GM23338 (cell line): ENCODE measurements around the gene SLC6A7. TPM values are rescaled to one million over a fixed set of nuclear protein-coding genes. Genes with fewer than 3 reads are reported as not detected.
A peak's percentile ranks its signal among the peaks of the same experiment; 100 is the strongest.

Source experiments
- ATAC-seq: fragments of 200-7000 bp; cut with Tn5 transposase; 3 replicates; pipeline ENCODE4 v1.9.1; 2020
- DNase-seq: peaks from one replicate; pipeline ENCODE4 v3.0.0-alpha.2; 2015; ENCODE audit warnings: low spot score
- H2AFZ ChIP-seq: fragments of 200-600 bp; sonication (generic); 2 replicates; pipeline ENCODE4 v1.8.0; 2016; ENCODE audit warnings: antibody characterized with exemption, mild to moderate bottlenecking, moderate library complexity
- H3F3A ChIP-seq: fragments of 200-600 bp; sonication (generic); replicated peaks from 2 replicates; pipeline ENCODE4 v1.8.0; 2017; ENCODE audit warnings: antibody characterized with exemption, mixed run types, low read depth
- H3K27ac ChIP-seq: fragments of 200-600 bp; sonication (generic); 2 replicates; pipeline ENCODE4 v1.6.1; 2016; ENCODE audit warnings: low read depth
- H3K27me3 ChIP-seq: fragments of 200-600 bp; sonication (generic); 2 replicates; pipeline ENCODE4 v1.8.0; 2016; ENCODE audit warnings: mild to moderate bottlenecking, mixed run types, moderate library complexity; ENCODE audit not compliant: insufficient read depth
- H3K36me3 ChIP-seq: fragments of 200-600 bp; sonication (generic); 2 replicates; pipeline ENCODE4 v1.8.0; 2016; ENCODE audit warnings: mild to moderate bottlenecking; ENCODE audit not compliant: insufficient read depth
- H3K4me1 ChIP-seq: fragments of 200-600 bp; sonication (generic); 2 replicates; pipeline ENCODE4 v1.8.0; 2016; ENCODE audit warnings: mild to moderate bottlenecking, moderate library complexity; ENCODE audit not compliant: insufficient read depth
- H3K4me2 ChIP-seq: fragments of 200-600 bp; sonication (generic); 2 replicates; pipeline ENCODE4 v1.7.1; 2017; ENCODE audit warnings: mixed run types
- H3K4me3 ChIP-seq: fragments of 200-600 bp; sonication (generic); 2 replicates; pipeline ENCODE4 v1.6.1; 2016; ENCODE audit warnings: mixed run types
- H3K79me2 ChIP-seq: fragments of 200-600 bp; sonication (generic); replicated peaks from 2 replicates; pipeline ENCODE4 v1.8.0; 2017; ENCODE audit warnings: mild to moderate bottlenecking; ENCODE audit not compliant: insufficient read depth
- H3K9me2 ChIP-seq: fragments of 200-600 bp; sonication (generic); 2 replicates; pipeline ENCODE4 v1.8.0; 2017; ENCODE audit not compliant: insufficient read depth
- H4K20me1 ChIP-seq: fragments of 200-600 bp; sonication (generic); replicated peaks from 2 replicates; pipeline ENCODE4 v1.8.0; 2017; ENCODE audit warnings: mild to moderate bottlenecking; ENCODE audit not compliant: insufficient read depth
- H3K27ac Mint-ChIP-seq: 2 replicates; pipeline ENCODE4 v1.8.0; 2020; ENCODE audit warnings: inconsistent platforms, mild to moderate bottlenecking, moderate library complexity, mixed read lengths
- H3K27me3 Mint-ChIP-seq: 3 replicates; pipeline ENCODE4 v1.8.0; 2022; ENCODE audit warnings: low read depth, mild to moderate bottlenecking, moderate library complexity, mixed read lengths, inconsistent platforms; ENCODE audit not compliant: insufficient read depth, poor library complexity
- H3K36me3 Mint-ChIP-seq: 3 replicates; pipeline ENCODE4 v1.8.0; 2021; ENCODE audit warnings: low read depth, mild to moderate bottlenecking, inconsistent platforms, moderate library complexity, mixed read lengths
- H3K4me1 Mint-ChIP-seq: 3 replicates; pipeline ENCODE4 v1.8.0; 2020; ENCODE audit warnings: mild to moderate bottlenecking, inconsistent platforms, mixed read lengths
- H3K4me3 Mint-ChIP-seq: 3 replicates; pipeline ENCODE4 v1.8.0; 2021; ENCODE audit warnings: moderate library complexity, mild to moderate bottlenecking, inconsistent platforms, mixed read lengths
- H3K9me3 Mint-ChIP-seq: 3 replicates; pipeline ENCODE4 v1.8.0; 2020; ENCODE audit warnings: moderate library complexity, mild to moderate bottlenecking, inconsistent platforms, mixed read lengths
- CREB1 ChIP-seq: fragments of 250-450 bp; sonication (Bioruptor Pico); IDR thresholded peaks from 2 replicates; pipeline ENCODE4 v1.5.0; 2020; ENCODE audit warnings: low read depth, mild to moderate bottlenecking, moderate library complexity
- EZH2phosphoT487 ChIP-seq: fragments of 200-600 bp; sonication (generic); IDR thresholded peaks from one replicate; pipeline ENCODE4 v1.8.1; 2018; ENCODE audit warnings: antibody characterized with exemption; ENCODE audit not compliant: unreplicated experiment
- JUNB ChIP-seq: IDR thresholded peaks from one replicate; pipeline ENCODE4 v1.6.1; 2016; ENCODE audit warnings: antibody characterized with exemption; ENCODE audit not compliant: unreplicated experiment
- ZNF114 ChIP-seq: fragments of 250-450 bp; sonication (Bioruptor Pico); IDR thresholded peaks from 2 replicates; pipeline ENCODE4 v1.5.0; 2020; ENCODE audit warnings: mild to moderate bottlenecking, moderate library complexity
- ZNF331 ChIP-seq: fragments of 250-450 bp; sonication (Bioruptor Pico); IDR thresholded peaks from 2 replicates; pipeline ENCODE4 v1.5.0; 2020; ENCODE audit warnings: low read depth, mild to moderate bottlenecking, moderate library complexity
- polyA plus RNA-seq: library from polyadenylated mRNA; unstranded; fragments of >200 nt; fragmentation: Nextera tagmentation; extraction: Ambion mirVana; gene quantifications from 2 replicates; pipeline ENCODE4 v1.2.1, GENCODE V29; 2016
- total RNA-seq: library from RNA; depleted of rRNA; stranded (reverse); fragments of >200 nt; shearing (Covaris generic); gene quantifications from 2 replicates; pipeline ENCODE4 v1.2.3, GENCODE V29; 2014
- TF ChIP-seq, protein P1 (sequence below), 2 experiments: fragments of 200-600 bp in 1 of 2; sonication (generic) in 1 of 2; conservative IDR thresholded peaks; 2 replicates each; pipeline versions ENCODE4 v1.5.1 to v1.6.1; 2016 to 2017; ENCODE audit warnings: antibody characterized with exemption in 2 of 2, low read depth in 2 of 2, mild to moderate bottlenecking in 2 of 2, moderate library complexity in 1 of 2
- TF ChIP-seq, protein P2 (sequence below): IDR thresholded peaks from one replicate; pipeline ENCODE4 v1.6.1; 2018; ENCODE audit warnings: antibody characterized with exemption; ENCODE audit not compliant: unreplicated experiment
- TF ChIP-seq, protein P3 (sequence below): IDR thresholded peaks from 2 replicates; pipeline ENCODE4 v1.6.1; 2016; ENCODE audit warnings: antibody characterized with exemption

The SLC6A7 gene
- total and polyA plus RNA-seq, 2 experiments from 2014 or later = not detected

DNA sequence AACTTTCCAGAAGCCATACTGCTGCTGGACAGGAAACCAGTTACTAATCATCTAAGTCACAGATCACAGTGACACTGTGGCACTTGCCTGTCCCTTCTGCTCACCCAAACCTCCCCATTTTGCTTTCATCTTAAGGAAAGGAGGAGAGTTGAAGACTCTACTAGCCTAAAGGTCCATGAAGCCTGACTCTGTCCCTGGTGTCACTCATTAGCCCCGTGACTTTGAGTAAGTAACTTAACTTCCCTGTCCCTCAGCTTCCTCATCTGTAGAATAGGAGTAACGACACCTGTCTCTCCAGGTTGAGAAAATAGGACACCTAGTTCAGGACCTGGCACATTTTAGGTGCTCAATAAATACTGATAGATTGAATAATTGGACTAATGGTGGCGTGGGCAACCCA, 536 bp upstream of the SLC6A7 start (continued):
- TF ChIP-seq, protein P1, sequence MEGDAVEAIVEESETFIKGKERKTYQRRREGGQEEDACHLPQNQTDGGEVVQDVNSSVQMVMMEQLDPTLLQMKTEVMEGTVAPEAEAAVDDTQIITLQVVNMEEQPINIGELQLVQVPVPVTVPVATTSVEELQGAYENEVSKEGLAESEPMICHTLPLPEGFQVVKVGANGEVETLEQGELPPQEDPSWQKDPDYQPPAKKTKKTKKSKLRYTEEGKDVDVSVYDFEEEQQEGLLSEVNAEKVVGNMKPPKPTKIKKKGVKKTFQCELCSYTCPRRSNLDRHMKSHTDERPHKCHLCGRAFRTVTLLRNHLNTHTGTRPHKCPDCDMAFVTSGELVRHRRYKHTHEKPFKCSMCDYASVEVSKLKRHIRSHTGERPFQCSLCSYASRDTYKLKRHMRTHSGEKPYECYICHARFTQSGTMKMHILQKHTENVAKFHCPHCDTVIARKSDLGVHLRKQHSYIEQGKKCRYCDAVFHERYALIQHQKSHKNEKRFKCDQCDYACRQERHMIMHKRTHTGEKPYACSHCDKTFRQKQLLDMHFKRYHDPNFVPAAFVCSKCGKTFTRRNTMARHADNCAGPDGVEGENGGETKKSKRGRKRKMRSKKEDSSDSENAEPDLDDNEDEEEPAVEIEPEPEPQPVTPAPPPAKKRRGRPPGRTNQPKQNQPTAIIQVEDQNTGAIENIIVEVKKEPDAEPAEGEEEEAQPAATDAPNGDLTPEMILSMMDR (conservative IDR thresholded peaks at IDR 0.05; ENCODE audit: low read depth in 2 of 2) = no peak
- TF ChIP-seq, protein P2, sequence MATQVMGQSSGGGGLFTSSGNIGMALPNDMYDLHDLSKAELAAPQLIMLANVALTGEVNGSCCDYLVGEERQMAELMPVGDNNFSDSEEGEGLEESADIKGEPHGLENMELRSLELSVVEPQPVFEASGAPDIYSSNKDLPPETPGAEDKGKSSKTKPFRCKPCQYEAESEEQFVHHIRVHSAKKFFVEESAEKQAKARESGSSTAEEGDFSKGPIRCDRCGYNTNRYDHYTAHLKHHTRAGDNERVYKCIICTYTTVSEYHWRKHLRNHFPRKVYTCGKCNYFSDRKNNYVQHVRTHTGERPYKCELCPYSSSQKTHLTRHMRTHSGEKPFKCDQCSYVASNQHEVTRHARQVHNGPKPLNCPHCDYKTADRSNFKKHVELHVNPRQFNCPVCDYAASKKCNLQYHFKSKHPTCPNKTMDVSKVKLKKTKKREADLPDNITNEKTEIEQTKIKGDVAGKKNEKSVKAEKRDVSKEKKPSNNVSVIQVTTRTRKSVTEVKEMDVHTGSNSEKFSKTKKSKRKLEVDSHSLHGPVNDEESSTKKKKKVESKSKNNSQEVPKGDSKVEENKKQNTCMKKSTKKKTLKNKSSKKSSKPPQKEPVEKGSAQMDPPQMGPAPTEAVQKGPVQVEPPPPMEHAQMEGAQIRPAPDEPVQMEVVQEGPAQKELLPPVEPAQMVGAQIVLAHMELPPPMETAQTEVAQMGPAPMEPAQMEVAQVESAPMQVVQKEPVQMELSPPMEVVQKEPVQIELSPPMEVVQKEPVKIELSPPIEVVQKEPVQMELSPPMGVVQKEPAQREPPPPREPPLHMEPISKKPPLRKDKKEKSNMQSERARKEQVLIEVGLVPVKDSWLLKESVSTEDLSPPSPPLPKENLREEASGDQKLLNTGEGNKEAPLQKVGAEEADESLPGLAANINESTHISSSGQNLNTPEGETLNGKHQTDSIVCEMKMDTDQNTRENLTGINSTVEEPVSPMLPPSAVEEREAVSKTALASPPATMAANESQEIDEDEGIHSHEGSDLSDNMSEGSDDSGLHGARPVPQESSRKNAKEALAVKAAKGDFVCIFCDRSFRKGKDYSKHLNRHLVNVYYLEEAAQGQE = no peak
- TF ChIP-seq, protein P3, sequence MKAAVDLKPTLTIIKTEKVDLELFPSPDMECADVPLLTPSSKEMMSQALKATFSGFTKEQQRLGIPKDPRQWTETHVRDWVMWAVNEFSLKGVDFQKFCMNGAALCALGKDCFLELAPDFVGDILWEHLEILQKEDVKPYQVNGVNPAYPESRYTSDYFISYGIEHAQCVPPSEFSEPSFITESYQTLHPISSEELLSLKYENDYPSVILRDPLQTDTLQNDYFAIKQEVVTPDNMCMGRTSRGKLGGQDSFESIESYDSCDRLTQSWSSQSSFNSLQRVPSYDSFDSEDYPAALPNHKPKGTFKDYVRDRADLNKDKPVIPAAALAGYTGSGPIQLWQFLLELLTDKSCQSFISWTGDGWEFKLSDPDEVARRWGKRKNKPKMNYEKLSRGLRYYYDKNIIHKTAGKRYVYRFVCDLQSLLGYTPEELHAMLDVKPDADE = no peak
- TF ChIP-seq CREB1 (CRISPR knock-in tag) (no peak), ZNF114 (CRISPR knock-in tag) (no peak), ZNF331 (no peak), EZH2phosphoT487 (no peak)

DNA sequence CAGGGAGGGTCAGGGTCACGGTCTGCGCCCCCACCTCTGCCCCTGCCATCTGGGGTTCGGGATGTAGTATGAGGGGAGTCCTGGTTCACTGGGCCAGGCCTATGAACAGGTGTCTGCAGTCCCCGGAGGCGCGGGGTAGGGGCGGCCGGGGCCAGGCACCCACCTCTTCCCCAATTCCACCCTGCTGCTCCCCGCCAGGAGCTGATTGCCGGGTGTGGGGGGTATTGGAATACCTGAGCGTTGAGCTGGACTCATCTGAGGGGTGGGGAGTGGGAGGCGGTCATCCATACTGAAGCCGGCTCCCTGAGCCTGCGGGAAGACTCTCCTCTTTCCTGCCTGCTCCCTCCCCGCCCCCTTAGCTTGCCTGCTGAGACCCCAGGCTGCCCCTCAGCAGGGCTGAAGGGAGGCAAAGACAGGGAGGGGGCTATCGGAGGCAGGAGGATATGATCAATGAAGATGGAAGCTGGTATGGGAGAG, 679 bp downstream of the SLC6A7 start:
- peak overlapping the region; percentile 96 for H2AFZ ChIP-seq
- H4K20me1 ChIP-seq = no peaks in the 10 kb centered on the region
- H3K4me1 ChIP-seq = peaks cover 5% of the 10 kb centered on the region
- ATAC-seq = peak; percentile 33
- H3K79me2 ChIP-seq = no peaks in the 10 kb centered on the region
- H3K36me3 ChIP-seq = no peaks in the 10 kb centered on the region
- no peaks in the 10 kb centered on the region for H3K9me3 Mint-ChIP-seq
- peaks cover 73% of the 10 kb centered on the region for H3K27me3 Mint-ChIP-seq
- peak overlapping the region; percentile 72 for H3K4me3 ChIP-seq
- peak overlapping the region; percentile 88 for H3K4me2 ChIP-seq
- H3K4me1 Mint-ChIP-seq = peaks cover 19% of the 10 kb centered on the region
- no peaks in the 10 kb centered on the region for H3F3A ChIP-seq
- H3K36me3 Mint-ChIP-seq = no peaks in the 10 kb centered on the region
- H3K4me3 Mint-ChIP-seq = peak overlapping the region; percentile 54; the same call in 2 of the 3 replicates
- H3K27me3 ChIP-seq = peaks cover 63% of the 10 kb centered on the region
- no peaks in the 10 kb centered on the region for H3K9me2 ChIP-seq
- H3K27ac ChIP-seq = no peak overlapping the region
- DNase-seq = peak; percentile 43
- TF ChIP-seq JUNB = no peak
- no peak overlapping the region for H3K27ac Mint-ChIP-seq
